ENCODE data around the gene CKAP2L.

GRCh38 chr2:112772911-112773475, 8.6 kb upstream of the CKAP2L start:
- TF ChIP-seq, protein P1, sequence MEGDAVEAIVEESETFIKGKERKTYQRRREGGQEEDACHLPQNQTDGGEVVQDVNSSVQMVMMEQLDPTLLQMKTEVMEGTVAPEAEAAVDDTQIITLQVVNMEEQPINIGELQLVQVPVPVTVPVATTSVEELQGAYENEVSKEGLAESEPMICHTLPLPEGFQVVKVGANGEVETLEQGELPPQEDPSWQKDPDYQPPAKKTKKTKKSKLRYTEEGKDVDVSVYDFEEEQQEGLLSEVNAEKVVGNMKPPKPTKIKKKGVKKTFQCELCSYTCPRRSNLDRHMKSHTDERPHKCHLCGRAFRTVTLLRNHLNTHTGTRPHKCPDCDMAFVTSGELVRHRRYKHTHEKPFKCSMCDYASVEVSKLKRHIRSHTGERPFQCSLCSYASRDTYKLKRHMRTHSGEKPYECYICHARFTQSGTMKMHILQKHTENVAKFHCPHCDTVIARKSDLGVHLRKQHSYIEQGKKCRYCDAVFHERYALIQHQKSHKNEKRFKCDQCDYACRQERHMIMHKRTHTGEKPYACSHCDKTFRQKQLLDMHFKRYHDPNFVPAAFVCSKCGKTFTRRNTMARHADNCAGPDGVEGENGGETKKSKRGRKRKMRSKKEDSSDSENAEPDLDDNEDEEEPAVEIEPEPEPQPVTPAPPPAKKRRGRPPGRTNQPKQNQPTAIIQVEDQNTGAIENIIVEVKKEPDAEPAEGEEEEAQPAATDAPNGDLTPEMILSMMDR (IDR thresholded peaks at IDR 0.05 in 4 of 5, conservative IDR thresholded peaks at IDR 0.05 in 1 of 5): no peak
- no peak for TF ChIP-seq POLR2A (IDR thresholded peaks at IDR 0.05)
